NCI-H460 (cell line): Measurements from ENCODE around the gene TOP1. TPM values are rescaled to one million over a fixed set of nuclear protein-coding genes. Genes with fewer than 3 reads are reported as not detected.
A peak's percentile ranks its signal among the peaks of the same experiment; 100 is the strongest.

Source experiments
- DNase-seq: peaks from one replicate; pipeline ENCODE4 v3.0.0-alpha.2; 2016; ENCODE audit warnings: low read depth; ENCODE audit errors: extremely low read depth
- total RNA-seq: library from RNA; depleted of rRNA; stranded (reverse); fragments of >200 nt; shearing (Covaris generic); gene quantifications from 2 replicates; pipeline ENCODE4 v1.2.3, GENCODE V29; 2014

Gene TOP1
- total RNA-seq, 1 experiment from 2014 or later, result 41.4 TPM

- no peak for DNase-seq
Measured at GRCh38 chr20:41161886-41162285, 133.3 kb downstream of the TOP1 start.

- DNase-seq, result no peak
Measured at GRCh38 chr20:41162396-41162795, 133.8 kb downstream of the TOP1 start.

GRCh38 chr20:41163821-41164220, 135.2 kb downstream of the TOP1 start:
- no peak for DNase-seq

GRCh38 chr20:41165001-41165882, 136.6 kb downstream of the TOP1 start:
- DNase-seq, result no peak

- no peak for DNase-seq
Measured at GRCh38 chr20:41166201-41167117, 137.8 kb downstream of the TOP1 start.

GRCh38 chr20:41167118-41167470, 138.5 kb downstream of the TOP1 start:
- no peak for DNase-seq

- DNase-seq, result no peak
Measured at GRCh38 chr20:41167481-41168253, 139.0 kb downstream of the TOP1 start.

- DNase-seq, result no peak
Measured at GRCh38 chr20:41168281-41169161, 139.9 kb downstream of the TOP1 start.

- no peak for DNase-seq
Measured at GRCh38 chr20:41169162-41169690, 140.6 kb downstream of the TOP1 start.

- DNase-seq, result no peak
Measured at GRCh38 chr20:41169791-41170351, 141.2 kb downstream of the TOP1 start.

- no peak for DNase-seq
Measured at GRCh38 chr20:41170386-41171105, 141.9 kb downstream of the TOP1 start.

- DNase-seq, result no peak
Measured at GRCh38 chr20:41171736-41172295, 143.2 kb downstream of the TOP1 start.

- DNase-seq, result no peak
Measured at GRCh38 chr20:41172296-41173140, 143.9 kb downstream of the TOP1 start.

- DNase-seq, result peak; percentile 53
Measured at GRCh38 chr20:41173161-41173721, 144.6 kb downstream of the TOP1 start.

- DNase-seq, result no peak
Measured at GRCh38 chr20:41173791-41174341, 145.2 kb downstream of the TOP1 start.
